ENCODE data around the gene BIRC3.

- TF ChIP-seq CTCF (optimal IDR thresholded peaks at IDR 0.05 in 1 of 3, IDR thresholded peaks at IDR 0.05 in 1 of 3, conservative IDR thresholded peaks at IDR 0.05 in 1 of 3; ENCODE audit: extremely low read depth in 1 of 3, insufficient read depth in 2 of 3, low read length in 3 of 3) = no peak
- no peak for TF ChIP-seq EZH2 (IDR thresholded peaks at IDR 0.05; ENCODE audit: low read length)
These were observed 27.7 kb upstream of the BIRC3 start for GRCh38 chr11:102289592-102289991.

Measured in keratinocyte (primary cell).